H1 (cell line): ENCODE results near the gene TTC34.

Experiments
- CTCF ChIP-seq, 3 experiments: IDR thresholded peaks; 1 replicate in 2 of 3; 2 replicates in 1 of 3; pipeline versions ENCODE4 v1.5.1 to v1.6.1; 2011; ENCODE audit warnings: low read length in 3 of 3, mild to moderate bottlenecking in 3 of 3, inconsistent platforms in 2 of 3, low read depth in 1 of 3, moderate library complexity in 1 of 3; ENCODE audit not compliant: insufficient read depth in 1 of 3; ENCODE audit errors: control extremely low read depth in 1 of 3
- EZH2 ChIP-seq: fragments of 200-600 bp; sonication (generic); IDR thresholded peaks from 2 replicates; pipeline ENCODE4 v1.7.1; 2012; ENCODE audit warnings: low read depth, mild to moderate bottlenecking, moderate library complexity, low read length, inconsistent platforms; ENCODE audit not compliant: severe bottlenecking
- HDAC6 ChIP-seq: IDR thresholded peaks from one replicate; pipeline ENCODE4 v1.7.1; 2012; ENCODE audit warnings: low read depth, mild to moderate bottlenecking, inconsistent platforms, low read length, moderate library complexity
- POLR2A ChIP-seq, 2 experiments: IDR thresholded peaks; 1 replicate in 1 of 2; 2 replicates in 1 of 2; pipeline ENCODE4 v1.6.1; 2011; ENCODE audit warnings: low read depth in 2 of 2, low read length in 2 of 2, mild to moderate bottlenecking in 2 of 2; ENCODE audit errors: control extremely low read depth in 1 of 2
- POLR2AphosphoS5 ChIP-seq: IDR thresholded peaks from 2 replicates; pipeline ENCODE4 v1.6.1; 2011; ENCODE audit warnings: low read depth, low read length
- RFX5 ChIP-seq: IDR thresholded peaks from 2 replicates; pipeline ENCODE4 v1.6.1; 2011; ENCODE audit warnings: low read depth, low read length, improper control_type of control experiment, borderline replicate concordance
- SIX5 ChIP-seq: IDR thresholded peaks from 2 replicates; pipeline ENCODE4 v1.6.1; 2011; ENCODE audit warnings: mild to moderate bottlenecking, low read depth, low read length
- SRF ChIP-seq: IDR thresholded peaks from 2 replicates; pipeline ENCODE4 v1.6.1; 2011; ENCODE audit warnings: mild to moderate bottlenecking, low read depth, low read length, moderate library complexity

- TF ChIP-seq RFX5 (no peak), SRF (no peak), HDAC6 (no peak), POLR2AphosphoS5 (no peak), EZH2 (no peak), POLR2A (IDR thresholded peaks at IDR 0.05; ENCODE audit: control extremely low read depth in 1 of 2, low read depth in 2 of 2, low read length in 2 of 2) (no peak), SIX5 (no peak), CTCF (IDR thresholded peaks at IDR 0.05; ENCODE audit: control extremely low read depth in 1 of 3, insufficient read depth in 1 of 3, low read depth in 1 of 3, low read length in 3 of 3) (no peak)
These were observed 8.8 kb upstream of the TTC34 start for GRCh38 chr1:2810281-2810680.
